Effector memory CD8-positive, alpha-beta T cell (primary cell): Measurements from ENCODE around the gene NBPF6.
A peak's percentile ranks its signal among the peaks of the same experiment; 100 is the strongest.
"Not testable (repeated sequence)": the region's sequence is repeated elsewhere in the genome, so short reads cannot be mapped to it uniquely, and the experiment has no call there.

Experiments
- ATAC-seq: fragments of 150-1000 bp; cut with Tn5 transposase; replicated peaks from 2 replicates; pipeline ENCODE4 v1.10.0; 2021; ENCODE audit warnings: mild to moderate bottlenecking, moderate library complexity
- DNase-seq, 3 experiments: peaks; one replicate each; pipeline ENCODE4 v3.0.0; 2021
- H3K27ac Mint-ChIP-seq, 2 donors: one replicate each; pipeline ENCODE4 v1.8.0; 2022; ENCODE audit warnings: mild to moderate bottlenecking in 2 of 2, mixed read lengths in 2 of 2, moderate library complexity in 2 of 2
- H3K27me3 Mint-ChIP-seq, 2 donors: one replicate each; pipeline ENCODE4 v1.8.0; 2022; ENCODE audit warnings: mixed read lengths in 2 of 2
- H3K36me3 Mint-ChIP-seq: one replicate; pipeline ENCODE4 v1.8.0; 2022; ENCODE audit warnings: mild to moderate bottlenecking, moderate library complexity, mixed read lengths; ENCODE audit not compliant: insufficient read depth
- H3K4me1 Mint-ChIP-seq, 2 donors: one replicate each; pipeline ENCODE4 v1.8.0; 2022; ENCODE audit warnings: low read depth in 2 of 2, mixed read lengths in 2 of 2
- H3K4me3 Mint-ChIP-seq, 2 donors: one replicate each; pipeline ENCODE4 v1.8.0; 2022; ENCODE audit warnings: mild to moderate bottlenecking in 2 of 2, mixed read lengths in 2 of 2, moderate library complexity in 2 of 2
- H3K9me3 Mint-ChIP-seq, 2 donors: one replicate each; pipeline ENCODE4 v1.8.0; 2022; ENCODE audit warnings: mixed read lengths in 2 of 2

NBPF6 gene

GRCh38 chr1:108467155-108467554 lies 17.0 kb downstream of the NBPF6 start:
- not testable (repeated sequence) for ATAC-seq, DNase-seq, H3K36me3 Mint-ChIP-seq, H3K27ac Mint-ChIP-seq, H3K9me3 Mint-ChIP-seq, H3K4me3 Mint-ChIP-seq, H3K4me1 Mint-ChIP-seq
- peaks cover 3 to 13% of the 10 kb centered on the region in 2 donors for H3K27me3 Mint-ChIP-seq

- DNase-seq, ATAC-seq, H3K4me1 Mint-ChIP-seq, H3K36me3 Mint-ChIP-seq, H3K27ac Mint-ChIP-seq, H3K4me3 Mint-ChIP-seq, H3K9me3 Mint-ChIP-seq: not testable (repeated sequence)
- peaks cover 33 to 47% of the 10 kb centered on the region in 2 donors for H3K27me3 Mint-ChIP-seq
Observed at GRCh38 chr1:108470750-108471149, 20.6 kb downstream of the NBPF6 start.

GRCh38 chr1:108474516-108474915 lies 24.4 kb downstream of the NBPF6 start:
- not testable (repeated sequence) for H3K4me3 Mint-ChIP-seq, DNase-seq, H3K36me3 Mint-ChIP-seq, H3K4me1 Mint-ChIP-seq, H3K27ac Mint-ChIP-seq, ATAC-seq
- peaks cover 39 to 44% of the 10 kb centered on the region in 2 donors for H3K27me3 Mint-ChIP-seq
- H3K9me3 Mint-ChIP-seq = peaks cover 9 to 12% of the 10 kb centered on the region in 2 donors

- ATAC-seq (no peak), DNase-seq (no peak)
- no peak overlapping the region for H3K4me3 Mint-ChIP-seq
- H3K36me3 Mint-ChIP-seq = no peaks in the 10 kb centered on the region
- H3K27ac Mint-ChIP-seq = no peak overlapping the region
- peaks cover 33 to 45% of the 10 kb centered on the region in 2 donors for H3K27me3 Mint-ChIP-seq
- H3K4me1 Mint-ChIP-seq = no peaks in the 10 kb centered on the region
- peaks cover 11 to 12% of the 10 kb centered on the region in 2 donors for H3K9me3 Mint-ChIP-seq
Observed at GRCh38 chr1:108478429-108479015, 28.4 kb downstream of the NBPF6 start.

GRCh38 chr1:108482708-108483107 lies 32.6 kb downstream of the NBPF6 start:
- H3K9me3 Mint-ChIP-seq = peaks cover 6 to 7% of the 10 kb centered on the region in 2 donors
- ATAC-seq = no peak

GRCh38 chr1:108485990-108486389 lies 35.8 kb downstream of the NBPF6 start:
- not testable (repeated sequence) for DNase-seq, H3K9me3 Mint-ChIP-seq, ATAC-seq, H3K4me3 Mint-ChIP-seq, H3K27ac Mint-ChIP-seq, H3K4me1 Mint-ChIP-seq, H3K36me3 Mint-ChIP-seq
- peaks cover 9 to 20% of the 10 kb centered on the region in 2 donors for H3K27me3 Mint-ChIP-seq

More at GRCh38 chr1:108482708-108483107, 32.6 kb downstream of the NBPF6 start:
- Mint-ChIP-seq H3K27me3 (peaks cover 17% of the 10 kb centered on the region in 2 donors), H3K27ac (no peak overlapping the region), H3K4me3 (no peak overlapping the region), H3K36me3 (no peaks in the 10 kb centered on the region), H3K4me1 (no peaks in the 10 kb centered on the region)
- no peak for DNase-seq

- not testable (repeated sequence) for DNase-seq, H3K4me1 Mint-ChIP-seq, H3K4me3 Mint-ChIP-seq, H3K27ac Mint-ChIP-seq, H3K36me3 Mint-ChIP-seq, ATAC-seq, H3K9me3 Mint-ChIP-seq
- peaks cover 1 to 20% of the 10 kb centered on the region in 2 donors for H3K27me3 Mint-ChIP-seq
Observed at GRCh38 chr1:108486707-108487106, 36.6 kb downstream of the NBPF6 start.

- not testable (repeated sequence) for H3K4me3 Mint-ChIP-seq, H3K4me1 Mint-ChIP-seq, H3K9me3 Mint-ChIP-seq, DNase-seq, H3K27ac Mint-ChIP-seq, ATAC-seq, H3K36me3 Mint-ChIP-seq
- peaks cover 0 to 12% of the 10 kb centered on the region in 2 donors for H3K27me3 Mint-ChIP-seq
Observed at GRCh38 chr1:108495008-108495407, 44.9 kb downstream of the NBPF6 start.

- H3K4me3 Mint-ChIP-seq, H3K4me1 Mint-ChIP-seq, H3K36me3 Mint-ChIP-seq, DNase-seq, H3K9me3 Mint-ChIP-seq, H3K27ac Mint-ChIP-seq, ATAC-seq: not testable (repeated sequence)
- peaks cover under 1 to 12% of the 10 kb centered on the region in 2 donors for H3K27me3 Mint-ChIP-seq
Observed at GRCh38 chr1:108496856-108497255, 46.7 kb downstream of the NBPF6 start.

- H3K4me1 Mint-ChIP-seq = no peaks in the 10 kb centered on the region
- peaks cover 15 to 18% of the 10 kb centered on the region in 2 donors for H3K27me3 Mint-ChIP-seq
- no peak for ATAC-seq
- no peak overlapping the region for H3K27ac Mint-ChIP-seq
- H3K4me3 Mint-ChIP-seq = no peak overlapping the region
- H3K9me3 Mint-ChIP-seq = no peaks in the 10 kb centered on the region
- H3K36me3 Mint-ChIP-seq = no peaks in the 10 kb centered on the region
- DNase-seq = no peak
Observed at GRCh38 chr1:108502138-108502537, 52.0 kb downstream of the NBPF6 start.

- Mint-ChIP-seq H3K36me3 (no peaks in the 10 kb centered on the region), H3K27ac (no peak overlapping the region), H3K27me3 (peaks cover 15 to 18% of the 10 kb centered on the region in 2 donors), H3K4me1 (no peaks in the 10 kb centered on the region), H3K4me3 (no peak overlapping the region), H3K9me3 (no peaks in the 10 kb centered on the region)
- DNase-seq (no peak), ATAC-seq (no peak)
Observed at GRCh38 chr1:108502624-108503023, 52.5 kb downstream of the NBPF6 start.

- Mint-ChIP-seq H3K36me3 (no peaks in the 10 kb centered on the region), H3K27me3 (peaks cover 15 to 18% of the 10 kb centered on the region in 2 donors), H3K9me3 (no peaks in the 10 kb centered on the region), H3K4me1 (no peaks in the 10 kb centered on the region), H3K27ac (no peak overlapping the region), H3K4me3 (no peak overlapping the region)
- DNase-seq (no peak), ATAC-seq (no peak)
Observed at GRCh38 chr1:108503062-108503733, 53.1 kb downstream of the NBPF6 start.

GRCh38 chr1:108504447-108504846 lies 54.3 kb downstream of the NBPF6 start:
- peak; percentile 43 for ATAC-seq
- H3K27me3 Mint-ChIP-seq = peaks cover 12 to 15% of the 10 kb centered on the region in 2 donors
- no peak overlapping the region for H3K27ac Mint-ChIP-seq
- DNase-seq = no peak
- no peaks in the 10 kb centered on the region for H3K36me3 Mint-ChIP-seq
- no peaks in the 10 kb centered on the region for H3K4me1 Mint-ChIP-seq
- H3K9me3 Mint-ChIP-seq = no peaks in the 10 kb centered on the region
- no peak overlapping the region for H3K4me3 Mint-ChIP-seq

- Mint-ChIP-seq H3K36me3 (no peaks in the 10 kb centered on the region), H3K27me3 (peaks cover 12 to 15% of the 10 kb centered on the region in 2 donors), H3K4me3 (no peak overlapping the region), H3K9me3 (no peaks in the 10 kb centered on the region), H3K4me1 (no peaks in the 10 kb centered on the region), H3K27ac (no peak overlapping the region)
- ATAC-seq = peak; percentile 62
- DNase-seq = peak; percentile 7 to 23 (median 12)
Observed at GRCh38 chr1:108505763-108506070, 55.6 kb downstream of the NBPF6 start.
